Heart left ventricle (tissue), 16 donors: ENCODE results near the gene JPT1. TPM values are rescaled to one million over a fixed set of nuclear protein-coding genes. Genes with fewer than 3 reads are reported as not detected.
A peak's percentile ranks its signal among the peaks of the same experiment; 100 is the strongest.

Experiments used
- ATAC-seq, 4 donors: fragments of 200-7000 bp; cut with Tn5 transposase; one replicate each; pipeline ENCODE4 v1.9.1; 2020 to 2022; ENCODE audit warnings: moderate library complexity in 4 of 4, mild to moderate bottlenecking in 3 of 4, moderate number of reproducible peaks in 1 of 4
- DNase-seq, 5 donors: peaks; one replicate each; pipeline ENCODE4 v3.0.0-alpha.2; 2020
- H3K27ac ChIP-seq, 12 donors: fragments of 200-600 bp; sonication (generic) in 4 of 12; one replicate each; pipeline versions ENCODE4 v1.5.0 to v1.8.0; 2016 to 2022; ENCODE audit warnings: mild to moderate bottlenecking in 2 of 12
- H3K27me3 ChIP-seq, 9 donors: fragments of 200-600 bp; sonication (generic) in 2 of 9; one replicate each; pipeline versions ENCODE4 v1.5.1 to v1.8.0; 2016 to 2022; ENCODE audit warnings: mild to moderate bottlenecking in 3 of 9
- H3K36me3 ChIP-seq, 9 donors: fragments of 200-600 bp; sonication (generic) in 2 of 9; one replicate each; pipeline versions ENCODE4 v1.5.0 to v1.8.0; 2018 to 2022; ENCODE audit warnings: mild to moderate bottlenecking in 2 of 9
- H3K4me1 ChIP-seq, 12 donors: fragments of 200-600 bp; sonication (generic) in 4 of 12; one replicate each; pipeline versions ENCODE4 v1.5.0 to v1.8.0; 2016 to 2022; ENCODE audit warnings: mild to moderate bottlenecking in 3 of 12
- H3K4me3 ChIP-seq, 12 donors: fragments of 200-600 bp; sonication (generic) in 4 of 12; one replicate each; pipeline versions ENCODE4 v1.5.0 to v1.8.0; 2017 to 2022; ENCODE audit warnings: mild to moderate bottlenecking in 9 of 12, moderate library complexity in 4 of 12
- H3K9me3 ChIP-seq, 12 donors: fragments of 200-600 bp; sonication (generic) in 4 of 12; one replicate each; pipeline versions ENCODE4 v1.5.0 to v1.8.0; 2016 to 2022; ENCODE audit warnings: mild to moderate bottlenecking in 1 of 12
- CTCF ChIP-seq, 12 donors: fragments of 200-600 bp; sonication (generic) in 4 of 12; IDR thresholded peaks; one replicate each; pipeline versions ENCODE4 v1.5.0 to v1.8.0; 2018 to 2022; ENCODE audit warnings: antibody characterized with exemption in 12 of 12, mild to moderate bottlenecking in 5 of 12
- POLR2A ChIP-seq, 2 donors: fragments of 450-650 bp; IDR thresholded peaks; one replicate each; pipeline ENCODE4 v1.6.1; 2017; ENCODE audit warnings: antibody characterized with exemption in 2 of 2, mild to moderate bottlenecking in 2 of 2, moderate library complexity in 2 of 2
- WGBS, 4 donors: extraction: QIAGEN DNeasy Blood & Tissue Kit in 2 of 4; methylation state at CpG; one replicate each; pipeline versions ENCODE4 v1.1.5 to v1.1.7; 2013 to 2018; 5-methylcytosine and 5-hydroxymethylcytosine counted together
- intact Hi-C, 10 donors: fragments of 100-400 bp; cut with DNase I; formaldehyde crosslinking; loops; one replicate each; pipeline versions ENCODE4 v1.11.1 to v1.14.2; 2022
- long read RNA-seq, 3 donors: library from polyadenylated mRNA; unstranded; transcript quantifications; one replicate each; pipeline ENCODE4 v2.0.0, GENCODE V29; 2020 to 2021
- polyA plus RNA-seq, 2 donors: library from polyadenylated mRNA; stranded (reverse); fragments of 200-250 nt; gene quantifications; one replicate each; pipeline ENCODE4 v1.2.3, GENCODE V29; 2013
- total RNA-seq, 9 donors: library from RNA; depleted of rRNA in 2 of 9; stranded (reverse); fragments of >200 nt in 2 of 9; fragmentation: NEBNext Ultra II Directional in 3 of 9; extraction: Animal tissue kit (Norgen Biotek cat#: 25700) in 3 of 9; gene quantifications; one replicate each; pipeline versions ENCODE4 v1.1.0 to v1.2.4, GENCODE V29; 2016 to 2023
- donor health status: ischemic (EF 13 %, LVEDD 7.1; RV severe dilation, severe dysfunction).
- donor health status: healthy with polysubstance abuse.
- donor health status: DM: no; HTN: yes; CAD: no.
- donor health status: DM: no; HTN: no; CAD: no.
- donor health status: ischemic (EF 25% LVEDD 6.9; RV normal size, moderate dysfunction).
- donor health status: ischemic (EF 25% LVEDD 5.7; RV mildly dilated, moderate dysfunction).
- donor health status: healthy.
- donor health status: DM: yes; HTN: yes; CAD: no.
- donor health status: ischemic (EF 35%, LVEDD 5.7; RV mildly dilated, moderate dysfunction).
- donor health status: nonischemic (EF 11% LVEDD 7.7; RV severe dilation, severe dysfunction).
- donor health status: DM: yes; HTN: yes; CAD: no.
- donor health status: PGD.
- donor health status: ischemic (EF 29% LVEDD 5.4; RV normal size, mild dysfunction).
- donor health status: nonischemic (EF 23%, LVEDD 6.1; RV moderate dilation, normal function).

Gene JPT1
- total RNA-seq (10 to 100 TPM; 10.4 to 60.8 (median 16.0) TPM), polyA plus RNA-seq (10 to 100 TPM; 41.8 to 68.0 TPM)
- long read RNA-seq, donor 1, partial matches to known transcripts = 0 of 1 reads
- long read RNA-seq, donor 1, other reads (novel, unspliced or antisense) = 1 of 1 reads
- long read RNA-seq, donor 2 = 0 reads
- long read RNA-seq, donor 3, partial matches to known transcripts = 0 of 6 reads
- long read RNA-seq, donor 3, other reads (novel, unspliced or antisense) = 6 of 6 reads

GRCh38 chr17:75154195-75155106 is at the start of gene JPT1:
TSS of gene JPT1 (minus strand) at chr17:75154512. CDS start at chr17:75154397, 115 bp downstream.
- H3K27ac ChIP-seq = peak within 1 kb of the TSS in 11 of 12 donors; percentile 45 to 87 (median 68)
- DNase-seq = peak; percentile 98 to 99 (median 99)
- H3K9me3 ChIP-seq = no peaks in the 10 kb centered on the region

GRCh38 chr17:75199886-75200618 is 45.7 kb upstream of the JPT1 start:
- intact Hi-C loops = loop anchor here in 9 of 10 donors (2.0 to 10.0 kb wide), 8 partner anchors 83 to 239 kb away; no protein-coding TSS in a partner anchor
- Histone ChIP-seq H3K36me3 (no peaks in the 10 kb centered on the region), H3K27me3 (no peaks in the 10 kb centered on the region), H3K4me3 (no peak overlapping the region), H3K4me1 (peaks cover 0 to 11% (median 6%) of the 10 kb centered on the region in 12 donors), H3K9me3 (no peaks in the 10 kb centered on the region), H3K27ac (no peak overlapping the region)
- no peak for DNase-seq
- TF ChIP-seq POLR2A (IDR thresholded peaks at IDR 0.05) (no peak), CTCF (IDR thresholded peaks at IDR 0.05) (no peak)
- ATAC-seq = no peak
- 92 to 94% (median 93%) methylated on average over 6 of the region's 6 CpGs for WGBS, 4 donors

More at GRCh38 chr17:75154195-75155106, at the start of gene JPT1:
- 2% methylated on average over 52 to 67 of the region's 67 CpGs for WGBS, 4 donors
- intact Hi-C loops = loop anchor here in 1 of 10 donors (2.0 kb wide), 1 partner anchor 28 kb away; the partner anchor contains the start of gene SUMO2
- H3K4me3 ChIP-seq = peak within 1 kb of the TSS; percentile 58 to 96 (median 82)
- peak; percentile 100 for ATAC-seq
- no peaks in the 10 kb centered on the region for H3K27me3 ChIP-seq
- peaks cover 0 to 6% (median 0%) of the 10 kb centered on the region in 9 donors for H3K36me3 ChIP-seq
- TF ChIP-seq POLR2A (IDR thresholded peaks at IDR 0.05) = peak; percentile 87 to 99
- no peak for TF ChIP-seq CTCF (IDR thresholded peaks at IDR 0.05)
- H3K4me1 ChIP-seq = peaks cover 0 to 21% (median 8%) of the 10 kb centered on the region in 12 donors

- intact Hi-C loops = loop anchor here in 1 of 10 donors (5.0 kb wide), 1 partner anchor 233 kb away; no protein-coding TSS in a partner anchor
- H3K27me3 ChIP-seq = no peaks in the 10 kb centered on the region
- no peak for TF ChIP-seq CTCF (IDR thresholded peaks at IDR 0.05)
- TF ChIP-seq POLR2A (IDR thresholded peaks at IDR 0.05) = no peak
- no peaks in the 10 kb centered on the region for H3K9me3 ChIP-seq
- H3K4me1 ChIP-seq = no peaks in the 10 kb centered on the region
- ATAC-seq = no peak
- H3K4me3 ChIP-seq = no peak overlapping the region
- no peak for DNase-seq
- H3K36me3 ChIP-seq = no peaks in the 10 kb centered on the region
- H3K27ac ChIP-seq = no peak overlapping the region
- WGBS, 4 donors = 75 to 85% (median 83%) methylated on average over 4 of the region's 5 CpGs
Measured at GRCh38 chr17:75194879-75195278, 40.6 kb upstream of the JPT1 start.
